OCI-LY1 (cell line): ENCODE data around the gene MAP3K10.

ENCODE experiments used
- H2AFZ ChIP-seq: fragments of 200-600 bp; sonication (generic), shearing (Covaris generic); 2 replicates; pipeline ENCODE4 v1.6.0; 2014; ENCODE audit warnings: antibody characterized with exemption, mild to moderate bottlenecking, low read length
- H3F3A ChIP-seq: fragments of 200-600 bp; sonication (generic), shearing (Covaris generic); 2 replicates; pipeline ENCODE4 v1.6.0; 2014; ENCODE audit warnings: mild to moderate bottlenecking, antibody characterized with exemption, low read length, moderate library complexity; ENCODE audit not compliant: insufficient read depth
- H3K27ac ChIP-seq: fragments of 200-600 bp; sonication (generic); 2 replicates; pipeline ENCODE4 v1.5.1; 2014; ENCODE audit warnings: low read length, mixed run types, mild to moderate bottlenecking, low read depth; ENCODE audit not compliant: poor library complexity, severe bottlenecking
- H3K27me3 ChIP-seq: fragments of 200-600 bp; sonication (generic); 2 replicates; pipeline ENCODE4 v1.6.0; 2014; ENCODE audit warnings: antibody characterized with exemption, mild to moderate bottlenecking, low read length, moderate library complexity; ENCODE audit not compliant: insufficient read depth
- H3K36me3 ChIP-seq: fragments of 200-600 bp; sonication (generic); 2 replicates; pipeline ENCODE4 v1.6.1; 2014; ENCODE audit warnings: mild to moderate bottlenecking, antibody characterized with exemption, low read length, moderate library complexity, mixed read lengths; ENCODE audit not compliant: insufficient read depth
- H3K4me1 ChIP-seq: fragments of 200-600 bp; sonication (generic); 2 replicates; pipeline ENCODE4 v1.5.1; 2014; ENCODE audit warnings: mild to moderate bottlenecking, low read length, moderate library complexity; ENCODE audit not compliant: insufficient read depth, severe bottlenecking
- H3K4me2 ChIP-seq: fragments of 200-600 bp; sonication (generic), shearing (Covaris generic); 2 replicates; pipeline ENCODE4 v1.6.1; 2014; ENCODE audit warnings: low read length
- H3K4me3 ChIP-seq: fragments of 200-600 bp; sonication (generic); 2 replicates; pipeline ENCODE4 v1.5.1; 2014; ENCODE audit warnings: low read length, low read depth, mild to moderate bottlenecking, mixed read lengths; ENCODE audit not compliant: poor library complexity, severe bottlenecking
- H3K79me2 ChIP-seq: fragments of 200-600 bp; shearing (Covaris generic); 2 replicates; pipeline ENCODE4 v1.6.1; 2016; ENCODE audit warnings: mixed run types, low read length, mixed read lengths; ENCODE audit not compliant: insufficient read depth
- H3K9ac ChIP-seq: fragments of 200-600 bp; sonication (generic), shearing (Covaris generic); 2 replicates; pipeline ENCODE4 v1.6.1; 2014; ENCODE audit warnings: mild to moderate bottlenecking, low read length, mixed read lengths
- H3K9me2 ChIP-seq: fragments of 200-600 bp; sonication (generic), shearing (Covaris generic); 2 replicates; pipeline ENCODE4 v1.6.1; 2014; ENCODE audit warnings: low read depth, mild to moderate bottlenecking, low read length, mixed read lengths
- H3K9me3 ChIP-seq: fragments of 200-600 bp; shearing (Covaris generic); 2 replicates; pipeline ENCODE4 v1.6.1; 2014; ENCODE audit warnings: low read length, mixed read lengths
- H4K20me1 ChIP-seq: fragments of 200-600 bp; sonication (generic), shearing (Covaris generic); 2 replicates; pipeline ENCODE4 v1.6.0; 2016; ENCODE audit warnings: mild to moderate bottlenecking, low read length; ENCODE audit not compliant: insufficient read depth
- CTCF ChIP-seq: fragments of 200-600 bp; sonication (generic), shearing (Covaris generic); IDR thresholded peaks from 2 replicates; pipeline ENCODE4 v1.5.1; 2017; ENCODE audit warnings: mild to moderate bottlenecking, antibody characterized with exemption, low read length, moderate library complexity, mixed read lengths
- EZH2 ChIP-seq: fragments of 200-600 bp; sonication (generic), shearing (Covaris generic); IDR thresholded peaks from 2 replicates; pipeline ENCODE4 v1.8.0; 2017; ENCODE audit warnings: borderline replicate concordance, mixed run types, mild to moderate bottlenecking, antibody characterized with exemption, low read length, moderate library complexity, mixed read lengths

The MAP3K10 gene

GRCh38 chr19:40200341-40201099, 9.3 kb downstream of the MAP3K10 start:
- H3K4me3 ChIP-seq, result no peak overlapping the region
- no peaks in the 10 kb centered on the region for H3K9me3 ChIP-seq
- no peaks in the 10 kb centered on the region for H3K9me2 ChIP-seq
- TF ChIP-seq CTCF, result no peak
- TF ChIP-seq EZH2, result no peak
- no peaks in the 10 kb centered on the region for H3F3A ChIP-seq
- H3K9ac ChIP-seq, result no peak overlapping the region
- no peaks in the 10 kb centered on the region for H3K4me1 ChIP-seq
- H3K4me2 ChIP-seq, result no peak overlapping the region
- no peaks in the 10 kb centered on the region for H4K20me1 ChIP-seq
- no peak overlapping the region for H3K27ac ChIP-seq
- H3K79me2 ChIP-seq, result no peaks in the 10 kb centered on the region
- H2AFZ ChIP-seq, result no peak overlapping the region
- H3K36me3 ChIP-seq, result no peaks in the 10 kb centered on the region
- no peaks in the 10 kb centered on the region for H3K27me3 ChIP-seq

GRCh38 chr19:40204381-40204780, 13.2 kb downstream of the MAP3K10 start:
- no peak overlapping the region for H3K4me2 ChIP-seq
- H3K4me1 ChIP-seq, result no peaks in the 10 kb centered on the region
- H2AFZ ChIP-seq, result no peak overlapping the region
- H3F3A ChIP-seq, result no peaks in the 10 kb centered on the region
- no peaks in the 10 kb centered on the region for H4K20me1 ChIP-seq
- H3K79me2 ChIP-seq, result no peaks in the 10 kb centered on the region
- H3K9me3 ChIP-seq, result no peaks in the 10 kb centered on the region
- H3K9me2 ChIP-seq, result no peaks in the 10 kb centered on the region
- H3K27ac ChIP-seq, result no peak overlapping the region
- H3K4me3 ChIP-seq, result no peak overlapping the region
- no peaks in the 10 kb centered on the region for H3K27me3 ChIP-seq
- TF ChIP-seq EZH2, result no peak
- no peak for TF ChIP-seq CTCF
- H3K36me3 ChIP-seq, result 0 out of 2 replicates have a peak, but pooled peaks cover 4% of the 10 kb centered on the region
- no peak overlapping the region for H3K9ac ChIP-seq

- no peaks in the 10 kb centered on the region for H3K79me2 ChIP-seq
- H2AFZ ChIP-seq, result no peak overlapping the region
- H3K9me2 ChIP-seq, result no peaks in the 10 kb centered on the region
- no peaks in the 10 kb centered on the region for H4K20me1 ChIP-seq
- no peak overlapping the region for H3K27ac ChIP-seq
- H3K4me2 ChIP-seq, result no peak overlapping the region
- 0 out of 2 replicates have a peak, but pooled peaks cover 4% of the 10 kb centered on the region for H3K36me3 ChIP-seq
- no peak overlapping the region for H3K4me3 ChIP-seq
- no peak overlapping the region for H3K9ac ChIP-seq
- no peaks in the 10 kb centered on the region for H3K4me1 ChIP-seq
- H3K27me3 ChIP-seq, result no peaks in the 10 kb centered on the region
- no peak for TF ChIP-seq CTCF
- no peak for TF ChIP-seq EZH2
- H3F3A ChIP-seq, result no peaks in the 10 kb centered on the region
- no peaks in the 10 kb centered on the region for H3K9me3 ChIP-seq
These were observed 14.5 kb downstream of the MAP3K10 start for GRCh38 chr19:40205760-40206159.
